Esophagus muscularis mucosa (tissue), 4 donors: ENCODE results near the gene SIAH2. TPM values are rescaled to one million over a fixed set of nuclear protein-coding genes. Genes with fewer than 3 reads are reported as not detected.

Experiments
- DNase-seq: peaks from one replicate; pipeline ENCODE4 v3.0.0-alpha.2; 2017; ENCODE audit errors: extremely low spot score
- H3K27ac ChIP-seq, 4 donors: fragments of 200-600 bp; sonication (generic); replicated peaks in 1 of 4; 1 replicate in 3 of 4; 2 replicates in 1 of 4; pipeline ENCODE4 v1.5.1; 2016 to 2019; ENCODE audit warnings: mild to moderate bottlenecking in 1 of 4
- H3K27me3 ChIP-seq, 4 donors: fragments of 200-600 bp; sonication (generic); one replicate each; pipeline versions ENCODE4 v1.5.1 to v1.6.0; 2016 to 2019
- H3K36me3 ChIP-seq, 4 donors: fragments of 200-600 bp; sonication (generic); one replicate each; pipeline ENCODE4 v1.5.1; 2016 to 2019
- H3K4me1 ChIP-seq, 4 donors: fragments of 200-600 bp; sonication (generic); one replicate each; pipeline ENCODE4 v1.5.1; 2016 to 2019
- H3K4me3 ChIP-seq, 4 donors: fragments of 200-600 bp; sonication (generic); 1 replicate in 2 of 4; 2 replicates in 2 of 4; pipeline ENCODE4 v1.5.1; 2016 to 2019; ENCODE audit warnings: mild to moderate bottlenecking in 4 of 4, moderate library complexity in 1 of 4
- H3K9me3 ChIP-seq, 4 donors: fragments of 200-600 bp; sonication (generic); 1 replicate in 3 of 4; 2 replicates in 1 of 4; pipeline ENCODE4 v1.5.1; 2016 to 2019
- EP300 ChIP-seq: sonication (generic); formaldehyde crosslinking; IDR thresholded peaks from one replicate; pipeline ENCODE4 v1.6.1; 2017; ENCODE audit warnings: antibody characterized with exemption
- POLR2A ChIP-seq: fragments of 450-650 bp; IDR thresholded peaks from one replicate; pipeline ENCODE4 v1.6.1; 2017; ENCODE audit warnings: antibody characterized with exemption, moderate library complexity, mild to moderate bottlenecking, low read depth
- POLR2AphosphoS5 ChIP-seq, 2 donors: sonication (generic); formaldehyde crosslinking; IDR thresholded peaks; one replicate each; pipeline ENCODE4 v1.6.1; 2017; ENCODE audit warnings: antibody characterized with exemption in 2 of 2
- WGBS: methylation state at CpG from one replicate; pipeline ENCODE4 v1.1.5; 2018; 5-methylcytosine and 5-hydroxymethylcytosine counted together
- intact Hi-C: fragments of 100-400 bp; cut with DNase I; formaldehyde crosslinking; loops from one replicate; pipeline ENCODE4 v1.15.1; 2023
- total RNA-seq, 4 donors: library from RNA; depleted of rRNA; stranded (reverse); fragments of >200 nt; gene quantifications; one replicate each; pipeline versions ENCODE4 v1.1.0 to v1.2.1, GENCODE V29; 2016
- TF ChIP-seq, protein P1 (sequence below), 3 experiments: fragments of 200-600 bp in 2 of 3; fragments of 450-650 bp in 1 of 3; sonication (generic) in 2 of 3; IDR thresholded peaks; one replicate each; pipeline ENCODE4 v1.5.1; 2017 to 2019; ENCODE audit warnings: antibody characterized with exemption in 3 of 3, mild to moderate bottlenecking in 2 of 3, moderate library complexity in 1 of 3

SIAH2 gene
- total RNA-seq, 4 donors from 2014 or later: 27.8 to 55.8 (median 43.3) TPM

DNA sequence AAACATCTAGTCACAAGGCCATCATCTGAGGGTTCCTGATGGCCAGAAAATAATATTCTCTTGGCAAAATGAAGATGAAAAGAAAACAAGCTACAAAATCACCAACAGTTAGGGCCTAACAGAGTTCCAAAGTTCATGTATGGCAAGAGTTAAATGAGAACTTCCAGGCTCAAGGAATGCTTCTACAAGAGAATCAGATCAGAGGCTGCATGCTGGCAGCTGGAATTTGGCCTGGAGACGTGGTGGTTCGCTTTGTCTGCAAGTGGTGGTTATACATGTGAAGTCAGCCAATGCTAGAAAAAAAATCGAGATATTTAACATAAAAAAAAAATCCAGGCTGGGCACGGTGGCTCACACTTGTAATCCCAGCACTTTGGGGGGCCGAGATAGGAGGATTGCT, 5.6 kb downstream of the SIAH2 start:
- Histone ChIP-seq H3K9me3 (no peaks in the 10 kb centered on the region), H3K4me1 (peaks cover 46 to 68% (median 64%) of the 10 kb centered on the region in 4 donors), H3K27ac (no peak overlapping the region), H3K36me3 (peaks cover 0 to 9% (median 4%) of the 10 kb centered on the region in 4 donors), H3K4me3 (no peak overlapping the region), H3K27me3 (no peaks in the 10 kb centered on the region)
- WGBS: 66% methylated on average over 5 of the region's 5 CpGs
- DNase-seq: no peak
- intact Hi-C loops: no loop called here
- TF ChIP-seq, protein P1, sequence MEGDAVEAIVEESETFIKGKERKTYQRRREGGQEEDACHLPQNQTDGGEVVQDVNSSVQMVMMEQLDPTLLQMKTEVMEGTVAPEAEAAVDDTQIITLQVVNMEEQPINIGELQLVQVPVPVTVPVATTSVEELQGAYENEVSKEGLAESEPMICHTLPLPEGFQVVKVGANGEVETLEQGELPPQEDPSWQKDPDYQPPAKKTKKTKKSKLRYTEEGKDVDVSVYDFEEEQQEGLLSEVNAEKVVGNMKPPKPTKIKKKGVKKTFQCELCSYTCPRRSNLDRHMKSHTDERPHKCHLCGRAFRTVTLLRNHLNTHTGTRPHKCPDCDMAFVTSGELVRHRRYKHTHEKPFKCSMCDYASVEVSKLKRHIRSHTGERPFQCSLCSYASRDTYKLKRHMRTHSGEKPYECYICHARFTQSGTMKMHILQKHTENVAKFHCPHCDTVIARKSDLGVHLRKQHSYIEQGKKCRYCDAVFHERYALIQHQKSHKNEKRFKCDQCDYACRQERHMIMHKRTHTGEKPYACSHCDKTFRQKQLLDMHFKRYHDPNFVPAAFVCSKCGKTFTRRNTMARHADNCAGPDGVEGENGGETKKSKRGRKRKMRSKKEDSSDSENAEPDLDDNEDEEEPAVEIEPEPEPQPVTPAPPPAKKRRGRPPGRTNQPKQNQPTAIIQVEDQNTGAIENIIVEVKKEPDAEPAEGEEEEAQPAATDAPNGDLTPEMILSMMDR (IDR thresholded peaks at IDR 0.05): no peak
- TF ChIP-seq EP300: no peak
- TF ChIP-seq POLR2A: no peak
- TF ChIP-seq POLR2AphosphoS5 (IDR thresholded peaks at IDR 0.05): no peak

DNA sequence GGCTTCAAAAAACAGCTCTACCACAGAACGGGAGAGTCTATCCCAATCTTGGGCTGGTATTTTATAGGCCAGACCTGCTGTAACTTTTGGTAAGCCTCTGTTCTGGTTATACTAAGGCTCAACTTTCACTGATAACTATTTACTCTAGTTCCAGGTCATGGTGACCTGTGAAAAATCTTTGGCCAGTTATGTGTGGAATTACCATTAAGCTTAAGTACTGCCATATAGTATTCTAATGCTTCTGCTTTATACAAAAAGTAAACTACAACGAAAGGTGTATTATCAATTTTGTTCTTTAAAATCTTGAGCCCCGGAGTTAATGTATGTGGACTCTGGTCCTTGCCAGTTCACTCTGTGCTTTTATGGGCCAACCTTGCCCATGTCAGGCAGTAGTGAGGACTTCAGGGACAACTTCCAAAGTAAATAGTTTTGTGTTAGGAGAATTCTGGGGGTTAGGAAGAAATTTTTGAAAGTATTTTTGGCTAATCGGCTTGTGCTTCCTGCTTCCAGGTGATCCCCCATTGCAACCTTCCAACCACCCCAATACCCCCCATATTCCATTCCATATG, 6.4 kb downstream of the SIAH2 start:
- Histone ChIP-seq H3K27ac (no peak overlapping the region), H3K9me3 (no peaks in the 10 kb centered on the region), H3K36me3 (peaks cover 0 to 9% (median 5%) of the 10 kb centered on the region in 4 donors), H3K4me1 (peaks cover 53 to 76% (median 72%) of the 10 kb centered on the region in 4 donors), H3K27me3 (no peaks in the 10 kb centered on the region), H3K4me3 (no peak overlapping the region)
- intact Hi-C loops: no loop called here
- WGBS: 87% methylated on average over 4 of the region's 4 CpGs
- DNase-seq: no peak
- no peak for TF ChIP-seq POLR2AphosphoS5 (IDR thresholded peaks at IDR 0.05)
- no peak for TF ChIP-seq EP300
- no peak for TF ChIP-seq POLR2A
- TF ChIP-seq, protein P1 (IDR thresholded peaks at IDR 0.05): no peak

DNA sequence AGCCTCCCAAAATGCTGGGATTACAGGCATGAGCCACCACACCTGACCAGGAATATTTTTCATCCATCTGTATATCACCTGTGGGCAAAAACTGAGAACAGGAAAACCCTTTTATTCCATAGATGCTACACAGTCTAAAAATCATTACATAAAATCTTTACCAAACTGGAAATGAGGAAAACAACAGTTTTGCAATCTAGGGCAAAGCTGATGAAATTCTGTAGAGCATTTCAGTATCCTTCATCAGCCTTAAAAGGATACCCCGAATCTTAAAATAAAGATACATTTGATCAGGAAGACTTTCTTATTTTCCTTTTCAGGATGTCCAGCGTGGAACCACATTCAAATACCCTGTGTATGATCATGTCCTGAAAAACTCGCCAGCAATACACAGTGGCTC, 7.1 kb downstream of the SIAH2 start:
- intact Hi-C loops: no loop called here

DNA sequence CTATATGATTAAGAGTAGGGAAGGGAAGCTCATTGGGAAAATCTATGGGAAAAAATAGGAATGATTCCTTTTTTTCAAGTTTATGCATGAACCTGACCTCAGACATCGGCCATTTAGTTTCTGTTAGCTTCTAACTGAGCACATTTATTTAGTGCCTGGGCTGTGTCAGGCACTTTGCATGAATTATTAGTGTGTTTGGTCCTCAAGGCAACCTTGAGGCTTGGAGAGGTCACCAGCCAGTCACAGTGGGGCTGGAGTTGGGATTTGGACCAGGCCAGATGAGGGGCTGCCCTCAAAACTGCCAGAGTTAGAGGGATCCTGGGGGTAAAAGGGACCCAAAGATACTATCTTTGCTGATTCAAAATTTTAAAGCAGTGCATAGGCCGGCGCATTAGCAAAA, 8.1 kb downstream of the SIAH2 start:
- TF ChIP-seq POLR2AphosphoS5 (IDR thresholded peaks at IDR 0.05): no peak
- TF ChIP-seq, protein P1 (IDR thresholded peaks at IDR 0.05): no peak
- TF ChIP-seq POLR2A: no peak
- no peak for TF ChIP-seq EP300
- no peaks in the 10 kb centered on the region for H3K9me3 ChIP-seq
- 96% methylated on average over 3 of the region's 3 CpGs for WGBS
- DNase-seq: no peak
- peaks cover 0 to 9% (median 5%) of the 10 kb centered on the region in 4 donors for H3K36me3 ChIP-seq
- H3K4me3 ChIP-seq: no peak overlapping the region
- peaks cover 53 to 71% (median 65%) of the 10 kb centered on the region in 4 donors for H3K4me1 ChIP-seq
- intact Hi-C loops: no loop called here
- H3K27me3 ChIP-seq: no peaks in the 10 kb centered on the region
- no peak overlapping the region for H3K27ac ChIP-seq

More for the DNA sequence above, 7.1 kb downstream of the SIAH2 start:
- peaks cover 59 to 77% (median 72%) of the 10 kb centered on the region in 4 donors for H3K4me1 ChIP-seq
- no peak for TF ChIP-seq POLR2AphosphoS5 (IDR thresholded peaks at IDR 0.05)
- no peak for TF ChIP-seq EP300
- TF ChIP-seq, protein P1 (IDR thresholded peaks at IDR 0.05): no peak
- TF ChIP-seq POLR2A: no peak
- no peak for DNase-seq
- no peak overlapping the region for H3K27ac ChIP-seq
- H3K9me3 ChIP-seq: no peaks in the 10 kb centered on the region
- no peaks in the 10 kb centered on the region for H3K27me3 ChIP-seq
- no peak overlapping the region for H3K4me3 ChIP-seq
- WGBS: 87% methylated on average over 3 of the region's 3 CpGs
- peaks cover 0 to 9% (median 5%) of the 10 kb centered on the region in 4 donors for H3K36me3 ChIP-seq

DNA sequence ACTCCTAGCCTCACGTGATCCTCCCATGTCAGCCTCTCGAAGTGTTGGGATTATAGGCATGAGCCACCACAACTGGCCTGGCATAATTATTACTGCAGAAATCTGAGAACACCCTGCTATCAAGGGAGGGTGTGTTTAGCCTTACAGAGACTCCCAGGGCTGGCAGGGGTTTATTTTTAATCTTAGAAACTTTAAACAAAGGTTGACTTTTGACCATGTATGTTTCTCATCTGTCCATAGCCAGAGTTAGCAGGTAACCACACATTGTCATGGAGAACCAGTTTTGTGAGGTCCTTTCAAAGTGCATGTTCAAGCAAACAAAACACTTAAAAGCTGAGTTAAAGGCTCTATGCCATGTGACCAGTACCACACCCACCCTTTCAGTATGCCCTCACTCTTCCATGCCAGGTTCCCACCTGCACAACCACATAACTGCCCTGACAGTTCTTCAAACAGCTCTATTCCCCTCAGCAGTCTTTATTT, 11.1 kb downstream of the SIAH2 start:
- TF ChIP-seq POLR2AphosphoS5 (IDR thresholded peaks at IDR 0.05) (no peak), POLR2A (no peak), EP300 (no peak)
- TF ChIP-seq, protein P1 (IDR thresholded peaks at IDR 0.05): no peak
- Histone ChIP-seq H3K27me3 (no peaks in the 10 kb centered on the region), H3K9me3 (no peaks in the 10 kb centered on the region), H3K36me3 (peaks cover 0 to 9% (median 5%) of the 10 kb centered on the region in 4 donors), H3K4me1 (peaks cover 56 to 70% (median 65%) of the 10 kb centered on the region in 4 donors), H3K4me3 (no peak overlapping the region), H3K27ac (no peak overlapping the region)
- DNase-seq: no peak
- WGBS: 65% methylated on average over 2 of the region's 2 CpGs
- intact Hi-C loops: no loop called here
